Measurements from ENCODE around the gene IFNAR1.

- TF ChIP-seq CTCF (conservative IDR thresholded peaks at IDR 0.05; ENCODE audit: low read depth, low read length) (no peak), CEBPB (IDR thresholded peaks at IDR 0.05; ENCODE audit: low read depth, low read length) (no peak), POLR2A (IDR thresholded peaks at IDR 0.05; ENCODE audit: low read depth, low read length) (no peak), BHLHE40 (IDR thresholded peaks at IDR 0.05; ENCODE audit: low read depth, low read length) (no peak), SMC3 (IDR thresholded peaks at IDR 0.05; ENCODE audit: low read depth, low read length) (no peak), RFX5 (IDR thresholded peaks at IDR 0.05; ENCODE audit: low read depth, low read length) (no peak), CHD1 (IDR thresholded peaks at IDR 0.05; ENCODE audit: low read depth, low read length) (no peak), MAZ (IDR thresholded peaks at IDR 0.05; ENCODE audit: borderline replicate concordance, low read depth, low read length) (no peak), USF2 (IDR thresholded peaks at IDR 0.05; ENCODE audit: low read depth, low read length) (no peak), RAD21 (IDR thresholded peaks at IDR 0.05; ENCODE audit: low read length) (no peak), MAFK (IDR thresholded peaks at IDR 0.05; ENCODE audit: low read depth, low read length) (no peak), RCOR1 (IDR thresholded peaks at IDR 0.05; ENCODE audit: insufficient replicate concordance, low read length) (no peak), FOS (IDR thresholded peaks at IDR 0.05; ENCODE audit: low read depth, low read length) (no peak)
Observed at GRCh38 chr21:33327326-33327725, 2.6 kb downstream of the IFNAR1 start.

Measured in IMR-90 (cell line).